GM13977 (cell line): ENCODE results near the gene FBXL7.

Source experiments
- DNase-seq: peaks from one replicate; pipeline ENCODE4 v3.0.0; 2012; ENCODE audit warnings: low spot score
- in situ Hi-C: fragments of 300-500 bp; cut with MboI; formaldehyde crosslinking; loops from one replicate; pipeline ENCODE4 v1.12.0; 2022; ENCODE audit warnings: low sequenced_read_pairs, low pct_unique_long_range_greater_than_20kb, mixed read lengths, inconsistent platforms; ENCODE audit not compliant: unreplicated experiment
- TF ChIP-seq, protein P1 (sequence below): IDR thresholded peaks from 2 replicates; pipeline ENCODE4 v1.5.1; 2012; ENCODE audit warnings: mild to moderate bottlenecking, control low read depth; ENCODE audit not compliant: insufficient read depth; ENCODE audit errors: extremely low read depth, missing control alignments

FBXL7 gene

DNA sequence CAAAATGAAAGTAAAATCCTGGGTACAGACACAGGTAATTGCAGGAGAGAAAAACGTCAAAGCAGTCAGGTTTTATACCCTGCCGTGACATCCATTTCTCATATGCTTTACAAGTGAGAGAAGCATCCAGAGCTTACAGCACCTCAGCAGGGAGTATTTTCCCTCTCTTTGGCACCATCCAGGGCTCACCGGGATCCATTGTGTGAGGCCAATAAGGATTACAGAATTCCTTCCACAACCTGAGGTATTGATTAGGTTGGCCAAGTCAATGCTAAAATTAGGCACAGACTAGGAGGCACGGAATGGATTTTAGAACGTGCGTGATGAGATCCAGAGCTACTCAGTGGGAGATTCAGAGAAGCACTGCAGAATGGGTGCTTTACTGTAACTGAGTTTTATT is 296.6 kb downstream of the FBXL7 start:
- in situ Hi-C loops = no loop called here
- DNase-seq = no peak
- TF ChIP-seq, protein P1, sequence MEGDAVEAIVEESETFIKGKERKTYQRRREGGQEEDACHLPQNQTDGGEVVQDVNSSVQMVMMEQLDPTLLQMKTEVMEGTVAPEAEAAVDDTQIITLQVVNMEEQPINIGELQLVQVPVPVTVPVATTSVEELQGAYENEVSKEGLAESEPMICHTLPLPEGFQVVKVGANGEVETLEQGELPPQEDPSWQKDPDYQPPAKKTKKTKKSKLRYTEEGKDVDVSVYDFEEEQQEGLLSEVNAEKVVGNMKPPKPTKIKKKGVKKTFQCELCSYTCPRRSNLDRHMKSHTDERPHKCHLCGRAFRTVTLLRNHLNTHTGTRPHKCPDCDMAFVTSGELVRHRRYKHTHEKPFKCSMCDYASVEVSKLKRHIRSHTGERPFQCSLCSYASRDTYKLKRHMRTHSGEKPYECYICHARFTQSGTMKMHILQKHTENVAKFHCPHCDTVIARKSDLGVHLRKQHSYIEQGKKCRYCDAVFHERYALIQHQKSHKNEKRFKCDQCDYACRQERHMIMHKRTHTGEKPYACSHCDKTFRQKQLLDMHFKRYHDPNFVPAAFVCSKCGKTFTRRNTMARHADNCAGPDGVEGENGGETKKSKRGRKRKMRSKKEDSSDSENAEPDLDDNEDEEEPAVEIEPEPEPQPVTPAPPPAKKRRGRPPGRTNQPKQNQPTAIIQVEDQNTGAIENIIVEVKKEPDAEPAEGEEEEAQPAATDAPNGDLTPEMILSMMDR = no peak

DNA sequence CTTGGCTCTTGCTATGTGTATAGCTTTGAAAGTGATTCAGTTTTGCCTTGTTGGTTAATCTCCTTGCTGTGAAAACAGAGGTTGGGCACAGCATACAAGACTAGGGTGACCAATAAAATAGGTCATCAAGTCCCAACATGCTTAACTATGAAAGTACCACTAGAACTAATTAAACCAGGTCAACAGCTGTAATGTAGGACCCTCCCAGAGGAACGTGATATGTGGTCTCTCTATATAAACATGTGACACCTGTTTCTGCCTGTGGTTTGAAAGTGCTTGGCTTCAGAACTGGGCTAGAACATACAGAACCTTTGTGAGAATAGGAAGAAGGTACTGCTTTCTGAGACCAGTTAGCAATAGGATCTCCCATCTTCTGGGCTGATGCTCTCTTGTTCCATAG is 297.1 kb downstream of the FBXL7 start:
- DNase-seq = no peak
- TF ChIP-seq, protein P1 = no peak
- in situ Hi-C loops = no loop called here

DNA sequence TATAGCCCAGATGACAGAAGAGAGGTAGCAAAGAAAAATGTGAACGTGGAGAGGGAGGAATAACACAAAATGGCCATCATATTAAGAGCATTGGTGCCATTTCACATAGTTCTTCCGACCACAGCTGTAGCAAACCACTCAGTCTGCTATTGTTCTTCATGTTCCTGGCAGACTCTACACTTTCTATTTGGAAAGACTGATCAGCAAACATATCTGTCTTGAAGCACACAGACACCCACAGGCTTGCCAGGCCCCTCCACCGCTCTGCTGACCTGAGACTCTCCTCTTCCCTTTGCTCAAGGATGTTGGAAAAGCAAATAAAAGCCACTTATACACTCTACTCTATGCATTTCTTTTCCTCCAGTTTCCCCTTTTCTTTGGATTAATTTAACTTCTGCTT is 298.0 kb downstream of the FBXL7 start:
- in situ Hi-C loops = no loop called here
- no peak for DNase-seq
- TF ChIP-seq, protein P1 = no peak

DNA sequence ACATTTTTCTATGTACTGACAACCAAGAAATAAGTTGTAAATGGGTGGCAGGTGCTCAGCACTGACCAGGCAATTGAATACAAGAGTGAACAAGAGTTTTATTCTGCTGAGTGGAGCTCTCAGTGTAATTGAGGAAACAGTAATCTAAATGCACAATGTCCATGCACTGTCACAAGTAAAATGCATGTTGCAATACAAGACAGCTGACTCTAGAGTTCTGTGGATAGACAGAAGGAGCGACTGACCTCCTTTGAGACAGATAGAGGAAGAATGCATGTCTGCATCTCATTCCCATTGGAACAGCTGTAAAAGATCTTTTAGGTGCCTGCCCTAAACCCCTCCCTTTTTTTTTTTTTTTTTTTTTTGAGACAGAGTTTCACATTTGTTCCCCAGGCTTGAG is 299.0 kb downstream of the FBXL7 start:
- TF ChIP-seq, protein P1 = no peak
- in situ Hi-C loops = no loop called here
- DNase-seq = no peak

DNA sequence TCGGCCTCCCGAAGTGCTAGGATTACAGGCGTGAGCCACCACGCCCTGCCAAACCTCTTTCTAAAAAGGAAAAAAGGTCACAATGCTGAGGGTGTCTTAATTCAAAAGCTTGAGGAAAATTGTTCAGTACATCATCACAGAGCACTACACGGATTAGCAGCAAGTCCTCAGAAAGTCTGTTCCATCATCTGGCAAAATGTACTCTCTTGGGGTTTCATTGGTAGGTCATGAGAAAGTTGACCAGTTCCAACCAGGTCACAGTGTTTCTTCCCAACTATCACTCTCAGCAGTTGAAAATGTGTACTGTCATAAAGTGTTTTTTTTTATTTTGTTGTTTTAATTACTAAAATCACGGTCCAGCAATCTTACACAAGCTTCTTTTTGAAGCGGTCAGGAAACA is 299.6 kb downstream of the FBXL7 start:
- no peak for DNase-seq
- TF ChIP-seq, protein P1 = no peak
- in situ Hi-C loops = no loop called here

DNA sequence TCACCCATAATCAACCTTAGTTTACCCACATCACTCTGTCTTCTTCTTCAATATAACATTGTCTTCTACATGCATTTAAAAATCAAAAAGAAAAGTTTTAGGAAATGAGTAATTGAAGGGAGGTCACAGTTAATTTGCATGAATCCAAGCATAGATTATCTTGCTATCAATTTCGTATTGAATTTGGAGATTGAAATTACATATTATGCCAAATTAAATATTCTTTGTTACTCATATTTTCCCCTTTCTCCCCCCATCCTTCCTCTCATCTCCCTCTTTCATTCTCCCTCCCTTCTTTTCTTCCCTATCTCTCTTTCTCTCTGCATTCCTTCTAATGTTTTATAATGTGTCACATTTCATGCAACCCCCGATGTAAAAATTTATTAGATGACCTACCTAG is 303.3 kb downstream of the FBXL7 start:
- in situ Hi-C loops = no loop called here
- TF ChIP-seq, protein P1 = no peak
- no peak for DNase-seq

DNA sequence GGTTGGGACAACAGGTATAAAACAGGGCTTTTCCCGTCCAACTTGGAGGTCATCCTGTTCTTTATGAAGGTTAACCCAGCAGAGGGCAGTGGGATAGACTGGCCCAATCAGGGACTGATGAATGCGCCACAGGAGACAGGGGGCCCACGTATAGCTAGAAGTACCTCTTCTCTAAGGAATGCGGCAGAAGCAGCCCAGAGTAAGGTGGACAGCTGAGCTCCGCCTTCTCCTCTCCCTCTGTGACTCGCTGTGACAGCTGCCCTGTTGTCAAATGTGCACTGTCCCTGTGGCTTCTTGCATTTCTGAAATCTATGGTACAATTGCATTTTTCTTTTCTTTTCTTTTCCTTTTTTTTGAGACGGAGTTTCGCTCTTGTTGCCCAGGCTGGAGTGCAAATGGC is 306.6 kb downstream of the FBXL7 start:
- in situ Hi-C loops = no loop called here
- no peak for DNase-seq
- TF ChIP-seq, protein P1 = no peak
